Fibroblast of pulmonary artery (primary cell): ENCODE results near the gene SUV39H2.

Experiments
- DNase-seq: peaks from one replicate; pipeline ENCODE4 v3.0.0-alpha.2; 2010; ENCODE audit warnings: low read depth
- H3K4me3 ChIP-seq: replicated peaks from 2 replicates; pipeline ENCODE4 v1.5.1; 2011; ENCODE audit warnings: low read depth, mild to moderate bottlenecking, control low read depth, low read length, moderate library complexity
- TF ChIP-seq, protein P1 (sequence below): IDR thresholded peaks from 2 replicates; pipeline ENCODE4 v1.5.1; 2011; ENCODE audit warnings: mild to moderate bottlenecking, control low read depth, low read length, inconsistent platforms; ENCODE audit errors: missing control alignments

The SUV39H2 gene

DNA sequence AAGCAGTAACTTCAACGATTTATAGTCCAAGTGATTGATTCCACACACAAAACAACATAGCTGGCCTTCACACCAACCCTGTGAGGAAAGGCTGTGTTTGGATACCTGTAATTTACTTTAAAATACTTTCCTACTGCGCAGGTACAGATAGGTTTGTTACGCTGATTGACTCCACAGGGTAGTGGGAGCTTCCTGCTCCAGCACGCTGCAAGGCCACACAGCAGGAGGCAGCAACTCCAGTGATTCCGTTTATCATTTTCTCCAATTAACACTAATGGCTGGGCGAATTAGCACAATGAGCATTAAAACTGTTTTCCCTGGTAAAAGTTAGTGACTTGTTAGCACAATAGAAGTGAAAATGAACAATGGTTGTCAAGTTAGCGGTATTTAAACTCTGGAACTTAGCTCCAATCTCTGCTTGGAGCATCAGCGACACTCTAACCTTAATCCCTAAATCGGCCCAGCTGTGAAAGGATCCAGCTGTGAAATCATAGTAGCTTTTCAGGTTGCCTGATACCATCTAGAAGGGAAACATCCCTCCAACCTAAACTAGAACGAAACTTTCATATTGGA, 74.3 kb downstream of the SUV39H2 start:
- TF ChIP-seq, protein P1, sequence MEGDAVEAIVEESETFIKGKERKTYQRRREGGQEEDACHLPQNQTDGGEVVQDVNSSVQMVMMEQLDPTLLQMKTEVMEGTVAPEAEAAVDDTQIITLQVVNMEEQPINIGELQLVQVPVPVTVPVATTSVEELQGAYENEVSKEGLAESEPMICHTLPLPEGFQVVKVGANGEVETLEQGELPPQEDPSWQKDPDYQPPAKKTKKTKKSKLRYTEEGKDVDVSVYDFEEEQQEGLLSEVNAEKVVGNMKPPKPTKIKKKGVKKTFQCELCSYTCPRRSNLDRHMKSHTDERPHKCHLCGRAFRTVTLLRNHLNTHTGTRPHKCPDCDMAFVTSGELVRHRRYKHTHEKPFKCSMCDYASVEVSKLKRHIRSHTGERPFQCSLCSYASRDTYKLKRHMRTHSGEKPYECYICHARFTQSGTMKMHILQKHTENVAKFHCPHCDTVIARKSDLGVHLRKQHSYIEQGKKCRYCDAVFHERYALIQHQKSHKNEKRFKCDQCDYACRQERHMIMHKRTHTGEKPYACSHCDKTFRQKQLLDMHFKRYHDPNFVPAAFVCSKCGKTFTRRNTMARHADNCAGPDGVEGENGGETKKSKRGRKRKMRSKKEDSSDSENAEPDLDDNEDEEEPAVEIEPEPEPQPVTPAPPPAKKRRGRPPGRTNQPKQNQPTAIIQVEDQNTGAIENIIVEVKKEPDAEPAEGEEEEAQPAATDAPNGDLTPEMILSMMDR = peak; percentile 22
- peak overlapping the region; percentile 86 for H3K4me3 ChIP-seq
- no peak for DNase-seq

DNA sequence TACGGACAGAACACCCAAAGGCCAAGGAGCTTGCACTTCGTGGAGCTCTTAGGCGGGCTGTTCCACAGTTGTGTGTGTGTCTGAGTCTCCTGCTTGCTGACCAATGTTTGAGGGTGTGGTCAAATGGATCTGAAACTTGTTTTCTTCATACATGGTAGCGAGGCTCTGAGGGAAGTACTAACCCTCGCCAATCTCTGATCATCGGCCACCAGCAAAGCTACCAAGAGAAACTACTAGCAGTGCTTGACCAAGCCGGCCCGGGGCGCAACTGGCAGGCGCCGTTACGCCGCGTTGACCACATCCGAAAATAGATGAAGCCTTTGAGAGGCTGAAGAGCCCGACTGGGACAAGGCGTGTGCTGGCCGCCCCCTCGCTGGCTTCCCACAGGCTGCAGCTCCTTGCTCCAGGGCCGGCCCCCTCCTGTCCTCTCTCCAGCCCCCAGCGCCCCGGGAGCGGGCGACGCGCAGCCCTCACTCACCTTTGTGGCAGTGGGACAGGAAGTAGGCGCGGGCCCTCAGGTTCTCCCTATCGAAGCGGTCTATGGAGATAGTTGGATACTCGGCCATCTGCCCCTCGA, 74.8 kb downstream of the SUV39H2 start:
- H3K4me3 ChIP-seq = peak overlapping the region; percentile 86
- TF ChIP-seq, protein P1 = peak; percentile 20
- peak; percentile 62 for DNase-seq
